ENCODE measurements around the gene AKT2. TPM values are rescaled to one million over a fixed set of nuclear protein-coding genes. Genes with fewer than 3 reads are reported as not detected.
A peak's percentile ranks its signal among the peaks of the same experiment; 100 is the strongest.

AKT2 gene
- total and polyA plus RNA-seq, 7 donors, result 28.0 to 107 (median 74.4) TPM

DNA sequence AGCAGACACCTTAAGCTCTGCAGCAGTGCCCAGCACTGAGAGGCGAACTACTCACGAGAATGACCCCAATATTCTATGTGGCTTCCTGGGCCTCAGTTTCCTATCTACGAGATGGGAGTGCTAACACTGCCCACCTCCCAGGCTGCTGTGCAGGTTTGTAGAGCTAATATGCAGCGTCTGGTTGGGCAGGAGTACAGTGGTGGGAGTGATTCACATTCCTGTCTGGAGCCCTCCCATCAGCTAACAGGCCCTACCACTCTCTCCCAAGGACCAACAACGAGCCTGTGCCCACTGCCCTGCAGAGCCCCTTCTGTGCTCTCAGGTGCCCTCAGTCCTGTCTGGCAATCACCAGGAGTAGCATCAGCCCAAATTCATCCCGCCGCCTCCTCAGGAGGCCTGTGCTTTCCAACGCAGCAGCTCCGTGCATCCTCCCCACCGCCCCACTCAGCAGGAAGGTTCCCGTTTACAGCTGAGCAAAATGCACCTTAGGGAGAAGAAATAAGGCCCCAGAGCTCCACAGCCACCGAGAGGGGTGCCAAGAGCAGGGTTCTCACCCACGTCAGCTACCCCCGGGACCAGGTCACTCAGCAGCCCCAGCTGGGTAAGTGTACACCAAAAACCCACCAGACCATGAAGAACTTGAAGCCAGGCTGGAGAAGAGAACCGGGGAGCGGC lies 6.6 kb downstream of the AKT2 start:
- Histone ChIP-seq H3K9me3 (no peaks in the 10 kb centered on the region), H3K4me3 (peak overlapping the region; percentile 7 to 37 (median 26)), H3K4me1 (peaks cover 4 to 92% (median 88%) of the 10 kb centered on the region in 4 donors), H3K27me3 (no peaks in the 10 kb centered on the region), H3K36me3 (no peaks in the 10 kb centered on the region), H3K27ac (peak overlapping the region; percentile 63 to 76 (median 73))
- 77 to 83% methylated on average over 16 of the region's 16 CpGs for WGBS, 2 donors
- DNase-seq, result peak; percentile 53
- intact Hi-C loops (cut with DNase I), result no loop called here
- TF ChIP-seq POLR2A (IDR thresholded peaks at IDR 0.05), result no peak
- TF ChIP-seq, protein P1, sequence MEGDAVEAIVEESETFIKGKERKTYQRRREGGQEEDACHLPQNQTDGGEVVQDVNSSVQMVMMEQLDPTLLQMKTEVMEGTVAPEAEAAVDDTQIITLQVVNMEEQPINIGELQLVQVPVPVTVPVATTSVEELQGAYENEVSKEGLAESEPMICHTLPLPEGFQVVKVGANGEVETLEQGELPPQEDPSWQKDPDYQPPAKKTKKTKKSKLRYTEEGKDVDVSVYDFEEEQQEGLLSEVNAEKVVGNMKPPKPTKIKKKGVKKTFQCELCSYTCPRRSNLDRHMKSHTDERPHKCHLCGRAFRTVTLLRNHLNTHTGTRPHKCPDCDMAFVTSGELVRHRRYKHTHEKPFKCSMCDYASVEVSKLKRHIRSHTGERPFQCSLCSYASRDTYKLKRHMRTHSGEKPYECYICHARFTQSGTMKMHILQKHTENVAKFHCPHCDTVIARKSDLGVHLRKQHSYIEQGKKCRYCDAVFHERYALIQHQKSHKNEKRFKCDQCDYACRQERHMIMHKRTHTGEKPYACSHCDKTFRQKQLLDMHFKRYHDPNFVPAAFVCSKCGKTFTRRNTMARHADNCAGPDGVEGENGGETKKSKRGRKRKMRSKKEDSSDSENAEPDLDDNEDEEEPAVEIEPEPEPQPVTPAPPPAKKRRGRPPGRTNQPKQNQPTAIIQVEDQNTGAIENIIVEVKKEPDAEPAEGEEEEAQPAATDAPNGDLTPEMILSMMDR (IDR thresholded peaks at IDR 0.05), result no peak
- TF ChIP-seq POLR2AphosphoS5 (IDR thresholded peaks at IDR 0.05), result no peak
- no peak for TF ChIP-seq EP300 (IDR thresholded peaks at IDR 0.05)

DNA sequence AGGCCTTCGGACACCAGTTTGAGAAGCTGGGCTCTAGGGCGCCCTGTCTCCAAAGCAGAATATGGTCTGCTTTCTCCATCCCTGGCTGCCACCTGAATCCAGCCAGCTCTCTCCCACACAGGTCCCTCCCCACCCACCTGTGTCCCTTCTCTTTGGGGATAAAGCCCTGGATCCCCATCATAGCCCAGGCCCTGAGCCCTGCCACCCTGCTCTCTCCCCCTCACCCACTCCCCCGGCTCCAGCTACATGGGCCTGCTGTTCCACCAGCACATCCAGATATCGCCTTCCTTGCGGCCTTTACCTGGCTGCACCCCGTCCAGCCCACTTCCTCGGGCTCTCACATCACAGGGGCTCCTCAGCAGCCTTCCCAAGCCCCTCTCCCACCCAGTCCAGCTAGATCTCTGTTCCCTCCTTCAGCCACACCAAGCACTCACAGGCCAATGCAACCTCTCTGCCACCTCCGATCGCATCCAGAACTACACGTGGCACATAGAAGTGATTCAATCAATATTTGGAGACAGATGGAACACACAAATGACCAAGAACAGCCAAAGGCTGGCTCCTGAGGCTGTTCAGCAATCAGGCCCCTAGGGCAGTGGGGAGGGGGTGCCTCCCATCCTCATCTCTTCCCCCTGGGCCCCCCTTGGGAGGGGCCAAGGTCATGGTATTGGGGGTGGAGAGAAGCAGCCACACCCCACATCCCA lies 7.6 kb downstream of the AKT2 start:
- Histone ChIP-seq H3K4me3 (no peak overlapping the region), H3K9me3 (no peaks in the 10 kb centered on the region), H3K27me3 (no peaks in the 10 kb centered on the region), H3K4me1 (peaks cover 4 to 86% (median 79%) of the 10 kb centered on the region in 4 donors), H3K27ac (no peak overlapping the region), H3K36me3 (no peaks in the 10 kb centered on the region)
- WGBS, 2 donors, result 82 to 86% methylated on average over 10 of the region's 10 CpGs
- TF ChIP-seq, protein P1 (IDR thresholded peaks at IDR 0.05), result no peak
- TF ChIP-seq POLR2AphosphoS5 (IDR thresholded peaks at IDR 0.05) (no peak), POLR2A (IDR thresholded peaks at IDR 0.05) (no peak), EP300 (IDR thresholded peaks at IDR 0.05) (no peak)
- intact Hi-C loops (cut with DNase I), result no loop called here
- DNase-seq, result peak; percentile 52

DNA sequence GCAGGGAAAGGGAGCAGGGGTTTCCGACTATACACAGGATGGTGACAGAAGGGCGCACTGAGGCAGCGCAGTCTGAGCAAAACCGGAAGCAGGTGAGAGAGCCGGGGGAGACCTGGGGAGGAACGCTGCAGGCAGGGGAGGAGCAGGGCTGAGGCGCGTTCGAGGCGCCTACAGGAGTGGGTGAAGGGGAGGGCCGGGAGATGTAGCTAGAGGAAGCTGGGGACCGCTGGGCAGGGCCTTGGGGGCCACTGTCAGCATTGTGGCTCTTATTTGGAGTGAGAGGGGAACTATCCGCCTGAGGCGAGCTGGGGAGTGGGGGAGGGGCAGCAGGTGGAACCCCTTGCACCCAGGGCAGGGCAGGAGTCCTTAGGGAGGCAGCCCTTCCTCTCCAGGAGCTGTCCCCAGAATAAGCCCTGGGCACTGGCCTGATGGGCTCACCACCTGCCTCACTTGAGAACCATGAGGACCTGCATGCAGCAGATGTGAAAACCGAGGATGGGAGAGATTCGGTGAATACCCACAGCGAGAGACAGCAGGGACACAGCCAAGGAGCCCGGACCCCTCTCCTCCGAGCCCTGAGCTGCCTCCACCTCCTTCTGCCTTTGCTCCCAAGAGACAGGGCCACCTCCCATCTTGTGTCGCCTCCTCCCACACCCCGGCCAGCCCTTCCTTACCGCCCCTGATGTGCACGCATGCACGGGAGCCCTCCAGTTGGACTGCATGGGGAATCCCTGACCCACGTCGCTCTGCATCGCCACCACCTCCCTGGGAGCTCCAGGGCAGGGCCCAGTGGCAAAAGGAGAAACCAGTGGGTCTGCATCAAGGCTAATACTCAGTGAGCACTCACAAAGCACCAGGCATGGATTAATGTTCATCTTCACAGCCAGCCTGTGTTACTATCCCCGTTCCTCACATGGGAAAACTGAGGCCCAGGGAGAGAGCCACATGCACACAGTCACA lies 10.3 kb downstream of the AKT2 start:
- WGBS, 2 donors, result 63 to 86% methylated on average over 28 of the region's 28 CpGs
- no peak overlapping the region for H3K27ac ChIP-seq

DNA sequence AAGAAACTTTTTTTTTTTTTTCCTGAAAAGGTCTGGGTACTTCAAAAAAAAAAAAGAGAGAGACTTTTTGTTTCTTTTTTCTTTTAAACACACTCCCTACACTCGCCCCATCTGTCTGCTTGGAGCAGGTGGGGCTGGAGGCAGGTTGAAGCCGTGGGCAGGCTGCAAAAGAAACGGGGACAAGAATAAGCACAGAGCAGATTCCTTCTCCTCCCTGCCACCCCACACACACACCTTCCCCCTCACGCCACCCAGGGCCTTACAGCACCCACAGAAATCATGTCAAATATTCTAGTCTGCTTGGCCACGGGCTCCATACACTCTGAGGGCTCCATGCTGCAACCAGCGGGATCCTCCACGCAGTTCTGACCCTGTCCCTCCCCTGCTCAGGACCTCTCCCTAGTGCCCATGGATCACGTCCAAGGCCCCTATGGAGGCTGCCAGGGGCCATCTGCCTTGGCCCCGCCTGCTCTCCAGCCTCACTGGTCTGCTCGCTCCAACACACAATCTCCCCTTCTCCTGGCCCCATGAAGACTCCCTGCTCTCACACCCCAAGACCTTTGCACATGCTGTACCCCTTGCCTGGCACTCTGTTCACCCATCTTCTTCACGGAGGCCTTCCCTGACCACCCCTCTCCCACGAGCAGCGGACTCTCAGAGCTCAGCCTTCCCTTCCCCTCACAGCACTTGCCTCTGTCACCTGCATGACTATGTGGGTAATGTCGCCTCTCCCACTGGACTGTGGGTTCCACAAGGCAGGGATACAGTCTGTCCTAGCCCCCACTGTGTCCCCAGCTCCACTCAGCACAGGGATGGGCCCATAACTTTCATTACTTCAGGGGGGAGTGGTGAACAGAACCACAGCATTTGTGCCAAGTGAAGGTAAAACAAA lies 11.4 kb downstream of the AKT2 start:
- no peak overlapping the region for H3K27ac ChIP-seq
- TF ChIP-seq POLR2A (IDR thresholded peaks at IDR 0.05), result no peak
- TF ChIP-seq POLR2AphosphoS5 (IDR thresholded peaks at IDR 0.05), result no peak
- TF ChIP-seq, protein P1 (IDR thresholded peaks at IDR 0.05), result no peak
- no peak for TF ChIP-seq EP300 (IDR thresholded peaks at IDR 0.05)
- no peaks in the 10 kb centered on the region for H3K27me3 ChIP-seq
- DNase-seq, result no peak
- no peak overlapping the region for H3K4me3 ChIP-seq
- intact Hi-C loops (cut with DNase I), result no loop called here
- peaks cover 4 to 53% (median 42%) of the 10 kb centered on the region in 4 donors for H3K4me1 ChIP-seq
- no peaks in the 10 kb centered on the region for H3K36me3 ChIP-seq
- WGBS, 2 donors, result 73 to 82% methylated on average over 14 of the region's 14 CpGs
- no peaks in the 10 kb centered on the region for H3K9me3 ChIP-seq

More for the DNA sequence above, 10.3 kb downstream of the AKT2 start:
- no peaks in the 10 kb centered on the region for H3K27me3 ChIP-seq
- peaks cover 4 to 64% (median 53%) of the 10 kb centered on the region in 4 donors for H3K4me1 ChIP-seq
- DNase-seq, result peak; percentile 51
- no peaks in the 10 kb centered on the region for H3K9me3 ChIP-seq
- intact Hi-C loops (cut with DNase I), result no loop called here
- H3K4me3 ChIP-seq, result no peak overlapping the region
- H3K36me3 ChIP-seq, result no peaks in the 10 kb centered on the region
- no peak for TF ChIP-seq POLR2AphosphoS5 (IDR thresholded peaks at IDR 0.05)
